ENCODE results near the gene TP53I13.

The TP53I13 gene

GRCh38 chr17:29593591-29594518 is 25.4 kb downstream of the TP53I13 start:
- no peak for DNase-seq

GRCh38 chr17:29594519-29595090 is 26.1 kb downstream of the TP53I13 start:
- no peak for DNase-seq

DNA sequence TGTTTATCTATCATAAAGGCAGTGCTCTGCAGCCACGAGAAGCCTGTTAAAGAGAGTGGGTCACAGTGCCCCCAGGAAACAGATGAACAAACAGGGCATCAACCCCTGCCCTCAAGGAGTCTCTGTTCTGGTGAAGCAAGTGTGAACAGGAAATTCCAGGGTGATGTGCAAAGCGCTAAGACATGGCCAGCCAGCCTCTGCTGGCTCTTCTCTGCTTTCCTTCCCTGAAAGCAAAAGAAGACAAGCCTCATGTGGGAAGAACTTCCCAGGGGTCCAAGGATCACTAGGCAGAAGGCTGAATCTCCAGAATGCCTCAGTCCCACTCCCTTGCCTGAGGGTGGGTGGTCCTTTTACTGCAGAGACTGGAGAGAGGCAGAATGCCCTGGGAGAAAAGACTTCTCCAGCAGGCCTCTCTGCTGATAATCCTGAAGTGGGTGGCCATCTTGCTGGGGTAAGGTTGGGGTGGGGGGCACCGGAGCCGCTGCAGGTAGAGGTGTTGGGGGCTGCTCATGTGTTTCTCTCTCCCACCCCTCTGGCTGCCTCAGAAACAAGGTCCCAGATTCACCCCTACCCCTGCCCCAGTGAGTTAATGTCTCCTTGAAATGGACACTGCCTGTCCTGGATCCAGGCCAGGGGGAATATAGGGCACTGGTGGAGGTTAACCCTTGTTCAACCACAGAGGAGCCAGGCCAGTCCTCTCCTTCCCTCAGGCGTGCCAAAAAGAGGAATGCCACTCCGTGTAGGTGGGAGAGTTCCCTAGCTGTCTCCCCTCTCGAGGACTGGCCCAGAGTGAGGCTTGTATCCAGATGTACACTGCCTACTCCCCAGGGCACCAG is 26.8 kb downstream of the TP53I13 start:
- DNase-seq = peak; percentile 58

DNA sequence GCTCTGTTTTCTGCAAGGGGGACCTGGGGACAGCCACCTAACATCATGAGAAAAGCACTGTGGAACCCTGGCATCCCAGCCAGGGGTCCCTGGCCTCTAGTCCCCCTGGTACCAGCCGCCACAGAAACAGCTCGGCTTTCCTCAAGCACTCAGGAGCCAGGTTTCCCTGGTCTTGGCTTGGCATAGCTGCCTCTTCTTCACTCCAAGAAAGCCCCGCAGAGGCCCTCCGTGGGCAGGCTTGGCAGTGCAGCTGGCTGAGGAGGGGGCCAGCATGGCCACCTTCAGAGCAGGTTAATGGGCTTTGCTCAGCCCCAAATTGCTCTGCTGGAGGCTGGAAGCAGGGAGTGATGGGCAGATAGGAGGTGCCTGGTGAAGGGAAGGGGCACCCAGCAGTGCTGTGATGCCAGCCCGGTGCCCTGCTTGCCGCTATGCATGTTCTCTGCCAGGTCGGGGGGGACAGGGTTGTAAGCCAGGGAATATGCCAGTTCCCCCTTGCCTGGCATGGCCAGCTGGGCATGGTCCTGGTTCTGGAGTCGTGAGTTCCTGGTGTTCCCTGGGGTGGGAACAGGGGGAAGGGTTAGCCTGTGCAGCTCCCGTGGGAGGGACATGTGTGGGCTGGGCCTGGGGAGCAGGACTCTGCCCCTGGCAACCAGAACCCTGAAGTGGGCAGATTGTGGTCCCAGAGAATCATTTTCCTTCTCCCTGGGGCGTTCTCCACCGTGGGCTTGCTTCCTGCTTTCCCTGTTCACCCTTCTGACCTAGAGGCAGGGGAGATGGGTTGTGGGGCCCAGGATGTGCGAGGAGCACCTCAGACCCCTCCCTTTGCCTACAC is 27.7 kb downstream of the TP53I13 start:
- no peak for DNase-seq

- no peak for DNase-seq
Observed at GRCh38 chr17:29596811-29597210, 28.3 kb downstream of the TP53I13 start.

- no peak for DNase-seq
Observed at GRCh38 chr17:29597361-29598172, 29.1 kb downstream of the TP53I13 start.

DNA sequence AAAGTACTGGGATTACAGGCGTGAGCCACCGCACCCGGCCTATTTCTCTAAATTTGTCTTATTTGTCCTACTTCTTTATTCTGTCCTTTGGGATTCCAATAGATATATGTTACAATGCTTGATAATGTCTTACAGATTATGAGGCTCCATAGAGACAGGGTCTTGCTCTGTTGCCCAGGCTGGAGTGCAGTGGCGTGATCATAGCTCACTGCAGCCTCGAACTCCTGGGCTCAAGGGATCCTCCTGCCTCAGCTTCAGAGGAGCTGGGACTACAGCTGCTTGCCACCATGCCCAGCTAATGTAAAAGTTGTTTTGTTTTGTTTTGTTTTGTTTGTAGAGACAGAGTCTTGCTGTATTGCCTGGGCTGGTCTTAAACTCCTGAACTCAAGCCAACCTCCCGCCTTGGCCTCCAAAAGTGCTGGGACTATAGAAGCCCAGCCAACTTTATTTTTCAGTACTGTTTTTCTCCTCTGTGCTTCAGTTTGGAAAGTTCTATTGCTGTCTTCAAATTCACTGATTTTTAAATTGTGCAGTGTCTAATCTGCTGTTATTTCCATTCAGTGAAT is 34.7 kb downstream of the TP53I13 start:
- DNase-seq = no peak

- no peak for DNase-seq
Observed at GRCh38 chr17:29607557-29608195, 39.2 kb downstream of the TP53I13 start.

DNA sequence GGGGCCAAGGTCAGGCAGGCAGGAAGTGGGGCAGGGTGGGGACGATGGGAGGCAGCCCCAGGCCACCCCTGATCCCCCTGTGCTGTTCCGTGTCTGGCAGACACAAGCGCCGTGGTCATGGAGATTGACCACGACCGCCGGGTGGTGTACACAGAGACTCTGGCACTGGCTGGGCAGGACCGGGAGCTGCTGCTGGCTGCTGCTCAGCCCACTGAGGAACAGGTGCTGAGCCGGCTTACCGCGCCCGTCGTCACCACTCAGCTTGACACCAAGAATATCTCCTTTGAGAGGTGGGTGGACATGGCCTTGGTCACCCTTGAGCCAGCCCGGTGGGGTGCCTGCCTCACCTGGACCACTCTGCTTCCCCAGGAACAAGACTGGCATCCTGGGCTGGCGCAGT is 40.5 kb downstream of the TP53I13 start:
- DNase-seq = no peak

GRCh38 chr17:29610395-29610794 is 41.9 kb downstream of the TP53I13 start:
- no peak for DNase-seq

- DNase-seq = no peak
Observed at GRCh38 chr17:29611351-29612093, 43.0 kb downstream of the TP53I13 start.

DNA sequence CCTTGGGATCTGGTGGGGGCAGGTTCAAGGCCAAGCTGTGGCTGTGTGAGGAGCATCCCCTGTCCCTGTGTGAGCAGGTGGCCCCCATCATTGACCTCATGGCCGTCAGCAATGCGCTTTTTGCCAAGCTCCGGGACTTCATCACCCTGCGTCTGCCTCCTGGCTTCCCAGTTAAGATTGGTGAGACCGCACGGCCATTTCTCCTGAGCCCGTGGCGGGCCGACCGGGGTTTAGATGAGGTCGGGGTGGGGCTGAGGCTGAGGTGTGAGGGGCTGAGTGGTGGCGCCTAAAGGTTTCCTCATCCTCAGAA is 43.5 kb downstream of the TP53I13 start:
- no peak for DNase-seq

- no peak for DNase-seq
Observed at GRCh38 chr17:29612404-29613280, 44.1 kb downstream of the TP53I13 start.

DNA sequence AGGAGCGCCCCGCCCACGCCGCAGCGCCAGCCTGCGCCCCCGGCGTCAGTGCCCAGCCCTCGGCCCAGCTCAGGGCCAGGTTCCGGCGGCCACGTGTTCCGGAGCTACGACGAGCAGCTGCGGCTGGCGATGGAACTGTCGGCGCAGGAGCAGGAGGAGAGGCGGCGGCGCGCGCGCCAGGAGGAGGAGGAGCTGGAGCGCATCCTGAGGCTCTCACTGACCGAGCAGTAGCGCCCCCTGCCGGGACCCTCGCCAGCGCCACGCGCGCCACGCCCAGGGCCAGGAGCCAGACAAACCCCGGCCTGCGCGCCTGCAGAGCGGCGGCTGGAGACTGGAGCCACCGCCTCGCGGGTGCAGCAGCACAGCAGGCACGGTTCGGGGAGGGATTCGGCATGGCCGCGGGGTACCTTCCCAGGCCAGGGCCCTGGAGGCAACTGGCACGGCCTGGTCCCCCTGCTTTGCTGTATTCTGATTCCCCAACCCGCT is 44.9 kb downstream of the TP53I13 start:
- peak; percentile 84 for DNase-seq

DNA sequence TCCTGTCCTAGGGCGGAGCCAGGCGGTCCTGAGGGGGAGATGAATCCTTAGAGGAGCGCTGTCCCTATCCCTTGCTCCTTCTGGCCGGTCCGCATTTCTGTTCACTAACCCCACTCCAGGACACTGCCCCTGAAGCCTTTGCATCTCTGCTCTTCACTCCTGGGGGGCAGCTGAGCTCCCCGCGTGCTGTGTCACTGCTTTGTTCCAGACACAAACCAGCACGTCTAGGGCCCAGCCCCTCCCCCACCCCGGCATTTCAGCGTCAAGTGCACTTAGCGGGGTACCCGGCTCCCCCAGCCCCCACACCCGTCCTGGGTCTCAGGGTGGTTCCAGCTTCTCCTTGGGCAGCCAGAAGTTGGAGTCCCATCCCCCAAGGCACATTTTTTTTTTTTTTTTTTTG is 45.4 kb downstream of the TP53I13 start:
- DNase-seq = no peak

DNA sequence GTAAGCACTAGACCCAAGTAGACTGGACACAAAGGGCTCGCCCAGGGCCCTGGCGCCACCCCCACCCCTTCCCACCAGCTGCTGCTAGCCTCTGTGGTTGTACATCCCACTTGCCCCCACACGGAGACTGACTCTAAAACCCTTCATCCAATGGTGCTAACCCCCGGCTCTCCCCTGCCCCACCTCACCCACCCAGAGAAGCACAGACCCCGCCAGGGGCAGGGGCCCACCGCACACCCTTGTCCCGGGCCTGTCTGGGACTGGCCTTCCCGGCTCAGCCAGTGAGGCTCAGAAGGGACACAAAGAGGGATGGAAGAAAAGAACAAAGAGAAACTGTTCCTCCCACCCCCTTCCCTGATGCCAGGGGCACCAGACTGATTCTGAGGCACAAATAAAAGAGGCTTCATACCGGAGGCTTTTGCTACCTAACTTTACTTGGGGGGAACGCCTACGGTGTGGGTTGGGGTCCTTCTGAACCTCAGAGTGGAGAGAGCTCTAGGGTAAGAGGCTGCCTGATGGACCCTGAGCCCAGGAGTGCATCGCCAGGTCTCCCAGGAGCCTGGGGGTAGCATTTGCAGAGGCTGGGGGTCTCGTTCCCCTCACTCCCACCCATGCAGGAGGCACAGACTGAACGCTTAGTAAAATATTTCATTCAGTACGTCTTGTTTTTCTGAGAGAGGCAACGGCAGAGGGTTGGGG is 46.0 kb downstream of the TP53I13 start:
- no peak for DNase-seq

GRCh38 chr17:29615048-29615385 is 46.5 kb downstream of the TP53I13 start:
- DNase-seq = no peak

Data from fibroblast of skin of back (primary cell).